GM18505 (cell line): Measurements from ENCODE around the gene CELSR2.

Experiments
- ATAC-seq: cut with Tn5 transposase; IDR thresholded peaks from one replicate; pipeline ENCODE4 v1.9.1; 2021; ENCODE audit not compliant: unreplicated experiment
- POLR2A ChIP-seq: IDR thresholded peaks from 4 replicates; pipeline ENCODE4 v1.6.1; 2011; ENCODE audit warnings: borderline replicate concordance; ENCODE audit not compliant: insufficient read depth, insufficient read length; ENCODE audit errors: extremely low read depth

The CELSR2 gene

GRCh38 chr1:109258481-109259466 lies 9.4 kb downstream of the CELSR2 start:
- TF ChIP-seq POLR2A, result no peak
- ATAC-seq, result no peak

- no peak for ATAC-seq
- TF ChIP-seq POLR2A, result no peak
Measured at GRCh38 chr1:109259674-109260557, 10.6 kb downstream of the CELSR2 start.

- no peak for ATAC-seq
- TF ChIP-seq POLR2A, result no peak
Measured at GRCh38 chr1:109261006-109261405, 11.7 kb downstream of the CELSR2 start.

- no peak for TF ChIP-seq POLR2A
- ATAC-seq, result no peak
Measured at GRCh38 chr1:109261578-109261977, 12.2 kb downstream of the CELSR2 start.

GRCh38 chr1:109262231-109263055 lies 13.1 kb downstream of the CELSR2 start:
- no peak for ATAC-seq

GRCh38 chr1:109263234-109263596 lies 13.9 kb downstream of the CELSR2 start:
- no peak for ATAC-seq
- no peak for TF ChIP-seq POLR2A

More at GRCh38 chr1:109262231-109263055, 13.1 kb downstream of the CELSR2 start:
- TF ChIP-seq POLR2A, result no peak

GRCh38 chr1:109263597-109264378 lies 14.4 kb downstream of the CELSR2 start:
- no peak for TF ChIP-seq POLR2A
- no peak for ATAC-seq

GRCh38 chr1:109264379-109264755 lies 15.0 kb downstream of the CELSR2 start:
- no peak for TF ChIP-seq POLR2A

GRCh38 chr1:109265016-109265415 lies 15.7 kb downstream of the CELSR2 start:
- no peak for TF ChIP-seq POLR2A
- ATAC-seq, result no peak

More at GRCh38 chr1:109264379-109264755, 15.0 kb downstream of the CELSR2 start:
- ATAC-seq, result no peak

GRCh38 chr1:109265741-109266330 lies 16.5 kb downstream of the CELSR2 start:
- TF ChIP-seq POLR2A, result no peak
- no peak for ATAC-seq

GRCh38 chr1:109266965-109267364 lies 17.6 kb downstream of the CELSR2 start:
- no peak for TF ChIP-seq POLR2A
- ATAC-seq, result no peak
